ENCODE data around the gene SPDYE6.
"Not testable (repeated sequence)": the region's sequence is repeated elsewhere in the genome, so short reads cannot be mapped to it uniquely, and the experiment has no call there.

The SPDYE6 gene

DNA sequence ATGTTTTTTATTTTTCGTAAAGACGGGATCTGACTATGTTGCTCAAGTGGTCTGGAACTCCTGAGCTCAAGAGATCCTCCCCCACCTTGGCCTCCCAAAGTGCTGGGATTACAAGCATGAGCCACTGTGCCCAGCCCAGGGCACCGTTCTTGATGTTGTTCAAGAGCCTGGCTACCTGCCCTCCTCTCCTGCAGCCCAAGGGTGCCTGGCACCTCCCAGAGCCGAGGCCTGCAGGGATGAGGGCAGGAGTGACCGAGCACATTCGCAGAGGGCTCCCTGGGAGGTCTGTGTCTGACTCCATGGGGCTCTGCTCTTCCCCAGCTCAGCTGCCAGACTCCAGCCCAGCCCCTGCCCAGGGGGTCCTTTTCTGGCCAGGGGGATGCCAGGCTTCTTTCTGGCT is 54.2 kb downstream of the SPDYE6 start:
- no peak for DNase-seq (ENCODE audit: low read depth)
- H3K4me3 ChIP-seq (ENCODE audit: low read depth, low read length), result no peak overlapping the region
- no peak for TF ChIP-seq CTCF (IDR thresholded peaks at IDR 0.05; ENCODE audit: control insufficient read depth, extremely low read depth, insufficient read depth)

GRCh38 chr7:102301367-102301766 is 54.9 kb downstream of the SPDYE6 start:
- not testable (repeated sequence) for H3K4me3 ChIP-seq (ENCODE audit: low read depth, low read length); DNase-seq (ENCODE audit: low read depth)

- TF ChIP-seq CTCF (IDR thresholded peaks at IDR 0.05; ENCODE audit: control insufficient read depth, extremely low read depth, insufficient read depth), result no peak
- no peak overlapping the region for H3K4me3 ChIP-seq (ENCODE audit: low read depth, low read length)
- DNase-seq (ENCODE audit: low read depth), result no peak
Measured at GRCh38 chr7:102300643-102301221, 55.5 kb downstream of the SPDYE6 start.

DNA sequence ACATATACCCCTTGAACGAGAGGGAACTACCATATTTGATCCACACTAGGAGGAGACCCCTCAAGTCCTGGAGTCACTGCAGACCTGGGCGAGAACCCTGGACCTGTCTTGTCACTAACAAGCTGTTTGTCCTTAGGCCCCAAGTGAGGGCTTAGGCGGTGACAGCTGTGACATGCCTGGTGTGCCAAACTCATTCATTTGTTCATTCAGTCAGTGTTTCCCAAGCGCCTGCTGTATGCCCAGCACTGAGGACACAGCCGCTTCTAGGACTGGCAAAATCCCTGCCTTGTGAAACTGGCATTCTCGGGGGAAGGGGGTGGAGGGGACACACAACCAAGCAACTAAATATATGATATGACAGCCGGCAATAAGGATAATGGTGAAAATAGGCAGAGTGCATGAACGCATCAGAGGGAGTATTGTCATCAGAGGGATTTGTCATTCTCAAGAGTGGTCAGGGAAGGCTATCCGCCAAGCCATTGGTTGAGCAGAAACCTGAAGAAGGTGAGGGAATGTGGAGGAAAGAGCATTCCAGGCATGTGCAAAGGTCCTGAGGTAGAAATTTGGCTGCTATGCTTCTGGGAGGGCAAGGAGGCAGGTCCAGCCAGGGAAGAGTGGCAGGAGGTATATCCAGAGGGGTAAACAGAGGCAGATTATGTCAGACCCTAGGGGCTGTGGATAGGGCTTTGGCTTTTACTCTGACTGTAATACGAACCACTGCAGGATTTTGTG is 58.6 kb downstream of the SPDYE6 start:
- no peak for DNase-seq (ENCODE audit: low read depth)
- H3K4me3 ChIP-seq (ENCODE audit: low read depth, low read length), result no peak overlapping the region
- TF ChIP-seq CTCF (IDR thresholded peaks at IDR 0.05; ENCODE audit: control insufficient read depth, extremely low read depth, insufficient read depth), result no peak

- no peak overlapping the region for H3K4me3 ChIP-seq (ENCODE audit: low read depth, low read length)
- DNase-seq (ENCODE audit: low read depth), result no peak
- no peak for TF ChIP-seq CTCF (IDR thresholded peaks at IDR 0.05; ENCODE audit: control insufficient read depth, extremely low read depth, insufficient read depth)
Measured at GRCh38 chr7:102296514-102296913, 59.7 kb downstream of the SPDYE6 start.

DNA sequence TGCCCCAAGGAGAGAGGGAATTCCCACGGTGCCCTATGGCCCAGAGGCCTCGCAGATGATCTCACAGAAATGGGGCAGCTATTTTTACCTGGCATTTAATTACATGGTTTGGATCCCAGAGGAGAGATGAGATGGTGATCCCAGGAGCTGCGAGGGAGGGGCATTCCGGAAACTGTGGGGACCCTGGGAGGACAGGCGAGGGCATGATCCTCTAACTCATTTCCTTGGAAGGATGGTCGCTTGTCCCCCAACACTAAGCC is 60.1 kb downstream of the SPDYE6 start:
- no peak for TF ChIP-seq CTCF (IDR thresholded peaks at IDR 0.05; ENCODE audit: control insufficient read depth, extremely low read depth, insufficient read depth)
- DNase-seq (ENCODE audit: low read depth), result no peak
- H3K4me3 ChIP-seq (ENCODE audit: low read depth, low read length), result no peak overlapping the region
